ENCODE measurements around the gene FBLIM1. TPM values are rescaled to one million over a fixed set of nuclear protein-coding genes. Genes with fewer than 3 reads are reported as not detected.

The FBLIM1 gene
- polyA plus RNA-seq, 1 donor from 2014 or later: not detected

- H3K27me3 Mint-ChIP-seq: no peaks in the 10 kb centered on the region
- H3K4me1 Mint-ChIP-seq: no peaks in the 10 kb centered on the region
- H3K27ac Mint-ChIP-seq: no peak overlapping the region
- no peak overlapping the region for H3K4me3 Mint-ChIP-seq
- H3K9me3 Mint-ChIP-seq: no peaks in the 10 kb centered on the region
- no peaks in the 10 kb centered on the region for H3K36me3 Mint-ChIP-seq
Observed at GRCh38 chr1:15727021-15727420, 31.6 kb upstream of the FBLIM1 start.

GRCh38 chr1:15727424-15727823 lies 31.2 kb upstream of the FBLIM1 start:
- no peaks in the 10 kb centered on the region for H3K27me3 Mint-ChIP-seq
- no peak overlapping the region for H3K27ac Mint-ChIP-seq
- no peaks in the 10 kb centered on the region for H3K9me3 Mint-ChIP-seq
- H3K36me3 Mint-ChIP-seq: no peaks in the 10 kb centered on the region
- H3K4me3 Mint-ChIP-seq: peak overlapping the region in 1 of 4 donors; percentile 28
- no peaks in the 10 kb centered on the region for H3K4me1 Mint-ChIP-seq

DNA sequence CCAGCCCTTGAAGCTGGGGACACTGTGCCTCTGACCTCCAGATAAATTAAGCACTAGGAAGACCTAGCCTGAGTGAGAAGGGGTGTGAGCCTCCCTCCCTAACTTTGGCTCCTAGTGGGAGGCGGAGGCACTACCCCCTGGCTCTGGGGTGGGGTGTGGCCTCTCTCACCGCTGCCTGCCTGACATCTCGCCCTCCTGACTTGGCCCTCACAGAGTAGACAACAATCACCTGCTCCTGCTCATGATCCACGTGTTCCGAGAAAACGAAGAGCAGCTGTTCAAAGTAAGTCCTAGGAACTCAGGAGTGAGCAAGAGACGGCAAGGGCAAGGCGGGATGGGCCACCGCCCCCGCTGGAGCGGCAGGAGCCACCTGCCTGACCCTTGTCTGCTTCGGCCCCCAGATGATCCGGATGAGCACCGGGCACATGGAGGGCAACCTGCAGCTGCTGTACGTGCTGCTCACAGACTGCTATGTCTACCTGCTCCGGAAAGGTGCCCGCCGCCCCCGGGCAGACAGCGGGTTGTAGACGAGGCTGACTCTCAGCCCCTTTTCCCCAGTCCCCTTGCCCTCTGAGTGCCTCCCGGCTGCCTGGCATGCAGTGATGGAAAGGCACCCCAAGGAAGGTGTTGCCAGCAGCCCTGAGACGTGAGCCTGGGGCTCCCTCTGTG lies 30.6 kb upstream of the FBLIM1 start:
- no peaks in the 10 kb centered on the region for H3K4me1 Mint-ChIP-seq
- H3K9me3 Mint-ChIP-seq: no peaks in the 10 kb centered on the region
- no peaks in the 10 kb centered on the region for H3K36me3 Mint-ChIP-seq
- no peak overlapping the region for H3K27ac Mint-ChIP-seq
- H3K27me3 Mint-ChIP-seq: no peaks in the 10 kb centered on the region
- H3K4me3 Mint-ChIP-seq: peak overlapping the region in 1 of 4 donors; percentile 12

- Mint-ChIP-seq H3K4me1 (no peaks in the 10 kb centered on the region), H3K27me3 (no peaks in the 10 kb centered on the region), H3K4me3 (no peak overlapping the region), H3K36me3 (no peaks in the 10 kb centered on the region), H3K27ac (peak overlapping the region in 1 of 3 donors; percentile 76), H3K9me3 (no peaks in the 10 kb centered on the region)
Observed at GRCh38 chr1:15728937-15729657, 29.5 kb upstream of the FBLIM1 start.

DNA sequence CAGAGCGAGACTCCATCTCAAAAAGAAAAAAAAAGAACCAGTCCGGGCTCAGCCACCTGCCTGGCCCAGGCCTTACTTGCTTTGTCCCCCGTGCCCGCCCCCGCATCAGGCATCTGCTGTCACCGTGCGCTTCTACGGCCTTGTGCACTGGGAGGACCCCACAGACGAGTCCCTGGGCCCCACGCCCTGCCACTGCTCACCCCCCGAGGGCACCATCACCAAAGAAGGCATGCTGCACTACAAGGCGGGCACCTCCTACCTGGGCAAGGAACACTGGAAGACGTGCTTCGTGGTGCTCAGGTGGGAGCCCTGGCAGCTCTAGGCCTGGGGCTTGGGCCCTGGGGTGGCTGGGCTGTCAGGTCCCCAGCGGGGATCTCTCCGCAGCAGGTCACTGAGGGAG lies 28.2 kb upstream of the FBLIM1 start:
- H3K27ac Mint-ChIP-seq: no peak overlapping the region
- H3K36me3 Mint-ChIP-seq: no peaks in the 10 kb centered on the region
- no peaks in the 10 kb centered on the region for H3K9me3 Mint-ChIP-seq
- H3K27me3 Mint-ChIP-seq: no peaks in the 10 kb centered on the region
- H3K4me3 Mint-ChIP-seq: no peak overlapping the region
- no peaks in the 10 kb centered on the region for H3K4me1 Mint-ChIP-seq

GRCh38 chr1:15730936-15731335 lies 27.7 kb upstream of the FBLIM1 start:
- Mint-ChIP-seq H3K27me3 (no peaks in the 10 kb centered on the region), H3K36me3 (no peaks in the 10 kb centered on the region), H3K4me3 (no peak overlapping the region), H3K4me1 (no peaks in the 10 kb centered on the region), H3K9me3 (no peaks in the 10 kb centered on the region), H3K27ac (no peak overlapping the region)

- Mint-ChIP-seq H3K27ac (peak overlapping the region in 1 of 3 donors; percentile 23), H3K27me3 (no peaks in the 10 kb centered on the region), H3K36me3 (no peaks in the 10 kb centered on the region), H3K4me3 (no peak overlapping the region), H3K9me3 (no peaks in the 10 kb centered on the region), H3K4me1 (no peaks in the 10 kb centered on the region)
Observed at GRCh38 chr1:15731735-15732685, 26.6 kb upstream of the FBLIM1 start.

DNA sequence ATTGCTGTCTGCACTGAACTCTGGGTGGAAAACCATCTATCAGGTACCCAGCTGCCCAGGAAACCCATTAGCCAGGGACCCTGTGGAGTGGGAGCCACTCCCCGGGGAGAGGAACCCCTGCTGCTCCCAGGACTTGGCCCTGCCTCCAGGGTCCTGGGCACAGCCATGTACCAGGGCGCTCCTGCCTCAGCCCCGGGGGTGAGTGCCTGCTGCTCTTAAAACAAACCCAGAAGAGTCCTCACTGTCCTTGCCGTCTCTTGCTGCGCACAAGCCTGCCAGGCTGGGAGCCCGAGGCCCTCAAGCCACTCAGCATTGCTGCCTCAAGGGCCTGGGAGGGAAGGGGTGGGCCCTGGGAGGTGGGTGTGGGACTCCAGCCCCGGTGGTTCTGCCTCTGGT lies 25.9 kb upstream of the FBLIM1 start:
- no peaks in the 10 kb centered on the region for H3K27me3 Mint-ChIP-seq
- no peak overlapping the region for H3K4me3 Mint-ChIP-seq
- no peaks in the 10 kb centered on the region for H3K4me1 Mint-ChIP-seq
- no peaks in the 10 kb centered on the region for H3K9me3 Mint-ChIP-seq
- no peaks in the 10 kb centered on the region for H3K36me3 Mint-ChIP-seq
- H3K27ac Mint-ChIP-seq: peak overlapping the region in 1 of 3 donors; percentile 23

- Mint-ChIP-seq H3K27me3 (no peaks in the 10 kb centered on the region), H3K9me3 (no peaks in the 10 kb centered on the region), H3K4me1 (no peaks in the 10 kb centered on the region), H3K27ac (no peak overlapping the region), H3K4me3 (peak overlapping the region in 1 of 4 donors; percentile 28), H3K36me3 (no peaks in the 10 kb centered on the region)
Observed at GRCh38 chr1:15733218-15733725, 25.3 kb upstream of the FBLIM1 start.

DNA sequence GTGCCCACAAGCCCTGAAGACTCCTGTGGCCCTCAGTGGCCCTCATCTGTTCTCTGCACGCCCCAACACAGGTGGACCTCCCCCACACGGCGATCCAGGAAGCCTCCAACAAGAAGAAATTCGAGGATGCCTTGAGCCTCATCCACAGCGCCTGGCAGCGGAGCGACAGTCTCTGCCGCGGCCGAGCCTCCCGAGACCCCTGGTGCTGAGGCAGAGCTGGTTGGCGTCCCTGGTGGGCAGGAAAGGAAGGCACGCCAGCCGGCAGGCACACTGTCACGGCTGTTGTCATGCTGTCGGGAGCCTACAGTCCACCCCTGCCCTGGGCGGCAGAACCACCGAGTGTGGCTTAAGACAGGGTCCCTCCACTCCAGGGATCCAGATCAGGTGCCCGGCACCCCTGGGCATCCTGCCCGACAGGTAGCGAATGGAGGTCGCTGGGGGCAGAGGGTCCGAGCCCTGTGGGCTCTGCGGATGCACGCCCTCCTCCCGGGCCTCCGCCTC lies 24.8 kb upstream of the FBLIM1 start:
- H3K36me3 Mint-ChIP-seq: no peaks in the 10 kb centered on the region

DNA sequence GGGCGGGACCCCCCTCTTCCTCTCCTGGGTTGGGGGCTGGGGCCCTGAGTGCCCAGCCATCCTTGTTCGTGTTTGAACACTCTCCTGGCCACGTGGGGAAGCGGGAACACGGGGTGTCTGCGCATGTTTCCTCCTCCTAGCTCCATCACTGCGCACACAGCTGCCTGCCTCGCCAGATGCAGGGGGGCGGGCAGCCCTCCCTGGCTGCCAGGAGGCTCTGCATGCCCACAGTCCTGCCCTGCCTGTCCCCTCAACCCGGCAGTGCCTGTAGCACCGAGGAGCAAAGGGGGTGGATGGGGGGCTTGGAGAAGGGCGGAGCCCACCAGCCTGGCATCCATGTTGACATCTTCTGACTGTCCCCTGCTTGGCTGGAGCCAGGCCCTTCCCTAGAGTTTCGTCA lies 24.3 kb upstream of the FBLIM1 start:
- H3K27me3 Mint-ChIP-seq: no peaks in the 10 kb centered on the region
- H3K36me3 Mint-ChIP-seq: no peaks in the 10 kb centered on the region
- no peak overlapping the region for H3K27ac Mint-ChIP-seq
- no peak overlapping the region for H3K4me3 Mint-ChIP-seq
- H3K9me3 Mint-ChIP-seq: no peaks in the 10 kb centered on the region
- no peaks in the 10 kb centered on the region for H3K4me1 Mint-ChIP-seq

More for the DNA sequence above, 24.8 kb upstream of the FBLIM1 start:
- Mint-ChIP-seq H3K4me1 (no peaks in the 10 kb centered on the region), H3K9me3 (no peaks in the 10 kb centered on the region), H3K4me3 (no peak overlapping the region), H3K27me3 (no peaks in the 10 kb centered on the region), H3K27ac (no peak overlapping the region)

DNA sequence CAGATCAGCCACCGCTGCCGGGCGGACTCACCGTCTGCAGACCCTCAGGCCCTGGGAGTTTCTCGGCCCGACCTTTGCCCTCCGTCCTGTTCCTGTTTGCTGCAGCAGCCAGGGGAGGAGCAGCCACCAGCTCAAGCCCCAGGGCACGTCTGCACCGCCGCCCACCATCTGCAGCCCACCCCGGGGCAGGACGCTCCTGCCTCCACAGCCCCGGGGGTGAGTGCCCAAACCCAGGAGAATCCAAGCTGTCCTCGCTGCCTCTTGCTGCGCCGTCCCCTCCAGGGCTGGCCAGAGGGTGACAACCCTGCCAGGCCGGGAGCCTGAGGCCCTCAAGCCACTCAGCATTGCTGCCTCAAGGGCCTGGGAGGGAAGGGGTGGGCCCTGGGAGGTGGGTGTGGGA lies 23.7 kb upstream of the FBLIM1 start:
- Mint-ChIP-seq H3K27me3 (no peaks in the 10 kb centered on the region), H3K27ac (no peak overlapping the region), H3K4me3 (peak overlapping the region in 1 of 4 donors; percentile 28), H3K36me3 (no peaks in the 10 kb centered on the region), H3K4me1 (no peaks in the 10 kb centered on the region), H3K9me3 (no peaks in the 10 kb centered on the region)

DNA sequence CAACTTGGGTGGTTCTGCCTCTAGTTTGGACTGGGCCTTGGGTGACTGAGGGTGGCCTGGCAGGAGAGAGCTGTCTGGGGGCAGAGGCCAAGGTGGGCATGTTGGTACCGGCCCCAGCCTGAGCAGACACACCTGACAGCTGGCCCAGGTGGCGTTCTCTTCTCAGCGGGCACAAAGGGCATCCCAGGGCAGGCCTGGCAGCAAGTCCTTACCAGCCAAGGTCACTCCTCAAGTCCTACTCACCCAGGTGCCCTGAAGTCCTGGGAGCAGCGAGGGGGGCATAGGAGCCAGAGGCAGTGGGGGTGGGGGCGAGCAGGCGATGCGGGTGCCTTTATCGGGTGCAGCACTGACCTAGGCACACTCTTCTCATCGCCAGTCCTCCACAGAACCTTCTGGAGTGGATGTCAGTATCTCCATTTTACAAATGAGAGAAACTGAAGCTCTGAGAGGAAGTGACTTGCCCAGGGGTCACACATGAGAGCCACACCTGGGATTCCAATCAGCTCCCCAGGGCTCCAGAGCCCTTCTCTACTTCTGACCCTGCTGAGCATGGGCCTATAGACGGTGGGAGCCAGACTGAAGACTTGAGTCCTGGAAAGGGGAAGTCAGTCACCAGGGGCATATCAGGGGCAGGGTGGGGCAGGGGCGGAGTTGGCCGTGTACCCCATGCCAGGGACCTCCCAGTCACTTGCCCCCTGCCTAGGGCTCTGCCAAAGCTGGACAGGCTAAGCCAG lies 23.1 kb upstream of the FBLIM1 start:
- no peaks in the 10 kb centered on the region for H3K36me3 Mint-ChIP-seq
- H3K4me1 Mint-ChIP-seq: no peaks in the 10 kb centered on the region
- H3K4me3 Mint-ChIP-seq: no peak overlapping the region
- H3K27me3 Mint-ChIP-seq: no peaks in the 10 kb centered on the region
- H3K9me3 Mint-ChIP-seq: no peaks in the 10 kb centered on the region
- H3K27ac Mint-ChIP-seq: peak overlapping the region in 1 of 3 donors; percentile 18
